Calu3 (cell line): Measurements from ENCODE around the gene XPO6. TPM values are rescaled to one million over a fixed set of nuclear protein-coding genes. Genes with fewer than 3 reads are reported as not detected.

ENCODE experiments used
- BruUV-seq: library from RNA; stranded (reverse); fragments of 400-500 nt; replicated peaks from 2 replicates; lab custom pipeline; 2021; lab: Mats Ljungman, UMichigan
- CTCF ChIA-PET: fragments of 300-600 bp; sonication (Branson Sonifier 250); formaldehyde crosslinking; loops from one replicate; lab custom pipeline; 2022; ENCODE audit warnings: antibody characterized with exemption; lab: Charles Lee
- DNase-seq: peaks from one replicate; pipeline ENCODE4 v3.0.0; 2022
- H3K27ac Mint-ChIP-seq: one replicate; pipeline ENCODE4 v1.8.0; 2022; ENCODE audit warnings: mixed read lengths; ENCODE audit not compliant: unreplicated experiment
- H3K27me3 Mint-ChIP-seq: one replicate; pipeline ENCODE4 v1.8.0; 2022; ENCODE audit warnings: mixed read lengths; ENCODE audit not compliant: unreplicated experiment
- H3K36me3 Mint-ChIP-seq: one replicate; pipeline ENCODE4 v1.8.0; 2022; ENCODE audit warnings: mild to moderate bottlenecking, moderate library complexity, mixed read lengths; ENCODE audit not compliant: insufficient read depth, unreplicated experiment
- H3K4me1 Mint-ChIP-seq: one replicate; pipeline ENCODE4 v1.8.0; 2022; ENCODE audit warnings: mild to moderate bottlenecking, low read depth, mixed read lengths; ENCODE audit not compliant: unreplicated experiment
- H3K4me3 Mint-ChIP-seq: one replicate; pipeline ENCODE4 v1.8.0; 2022; ENCODE audit warnings: mild to moderate bottlenecking, low read depth, moderate library complexity, mixed read lengths; ENCODE audit not compliant: unreplicated experiment
- H3K9me3 Mint-ChIP-seq: one replicate; pipeline ENCODE4 v1.8.0; 2022; ENCODE audit warnings: low read depth, mixed read lengths; ENCODE audit not compliant: unreplicated experiment
- CTCF ChIP-seq: fragments of 200-600 bp; IDR thresholded peaks from one replicate; pipeline ENCODE4 v1.8.0; 2022; ENCODE audit warnings: antibody characterized with exemption; ENCODE audit not compliant: unreplicated experiment
- intact Hi-C: fragments of 100-400 bp; cut with micrococcal nuclease; formaldehyde crosslinking; loops from one replicate; pipeline ENCODE4 v1.10.0; 2022; ENCODE audit not compliant: unreplicated experiment
- total RNA-seq: library from RNA; stranded (reverse); gene quantifications from 2 replicates; pipeline ENCODE4 v1.2.3, GENCODE V29; 2022

The XPO6 gene
- total RNA-seq, 1 experiment from 2014 or later: 149 TPM

DNA sequence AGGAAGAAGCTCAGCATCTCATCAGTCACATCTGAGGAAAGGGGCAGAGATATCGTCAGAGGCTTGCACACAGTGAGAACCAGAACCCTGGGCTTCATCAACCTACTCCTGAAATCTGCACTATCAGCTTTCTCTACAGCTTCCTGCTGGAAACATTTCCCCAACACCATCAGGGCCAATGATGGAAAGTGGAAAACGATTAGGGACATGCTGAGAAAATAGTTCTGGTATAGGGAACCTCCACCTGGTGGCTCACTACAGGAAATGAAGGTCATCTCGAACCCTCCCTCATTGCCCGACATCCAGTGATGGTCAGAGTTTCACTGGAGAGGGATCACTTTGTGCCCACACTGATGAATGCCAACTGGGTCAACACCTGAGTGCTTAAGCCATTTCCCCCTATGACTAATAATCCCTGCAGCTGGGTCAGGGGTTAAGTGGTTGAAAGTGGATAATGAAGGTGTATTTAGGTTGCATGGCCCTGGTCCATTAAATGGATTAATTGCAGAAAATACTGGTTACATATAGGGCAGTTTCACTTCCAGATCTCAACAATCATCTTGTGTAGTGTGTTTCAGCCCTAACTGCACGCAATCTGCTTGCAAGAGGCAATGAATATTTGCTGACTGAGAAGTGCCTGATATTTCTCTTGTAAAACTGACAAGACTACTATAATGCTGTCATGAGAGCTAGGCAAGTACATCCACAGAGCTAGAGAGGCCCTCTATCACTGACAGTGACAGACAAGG, 105.1 kb downstream of the XPO6 start:
- no peak overlapping the region for H3K4me3 Mint-ChIP-seq
- no peak for TF ChIP-seq CTCF
- no TSS peak for BruUV-seq
- intact Hi-C loops: no loop called here
- H3K9me3 Mint-ChIP-seq: no peaks in the 10 kb centered on the region
- CTCF ChIA-PET: no interaction called here
- no peaks in the 10 kb centered on the region for H3K27me3 Mint-ChIP-seq
- H3K36me3 Mint-ChIP-seq: peaks cover 26% of the 10 kb centered on the region
- H3K27ac Mint-ChIP-seq: no peak overlapping the region
- no peaks in the 10 kb centered on the region for H3K4me1 Mint-ChIP-seq
- DNase-seq: no peak

DNA sequence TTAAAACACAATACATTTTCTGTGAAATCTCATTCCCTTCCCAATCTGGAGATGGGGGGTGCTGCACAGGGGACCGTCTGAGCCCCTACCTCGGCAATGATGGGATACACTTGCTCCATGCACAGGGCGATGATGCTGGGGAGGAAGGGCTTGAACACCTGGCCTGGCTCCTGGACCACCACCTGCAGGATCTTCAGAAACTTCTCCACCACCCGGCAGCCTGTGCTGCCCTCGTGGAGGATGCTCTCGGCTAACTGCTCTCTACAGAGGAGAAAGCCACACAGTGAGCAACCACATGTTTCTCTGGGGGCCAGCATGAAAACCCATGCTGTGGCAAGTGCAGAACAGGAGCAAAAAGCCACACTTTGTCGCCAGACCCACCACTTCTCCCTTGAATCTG, 105.8 kb downstream of the XPO6 start:
- Mint-ChIP-seq H3K27ac (no peak overlapping the region), H3K27me3 (no peaks in the 10 kb centered on the region)

GRCh38 chr16:28105297-28105696, 106.5 kb downstream of the XPO6 start:
- no peaks in the 10 kb centered on the region for H3K27me3 Mint-ChIP-seq
- no peak for TF ChIP-seq CTCF
- no peak overlapping the region for H3K4me3 Mint-ChIP-seq
- H3K36me3 Mint-ChIP-seq: peaks cover 35% of the 10 kb centered on the region
- no peak overlapping the region for H3K27ac Mint-ChIP-seq
- intact Hi-C loops: no loop called here
- BruUV-seq: no TSS peak
- no peaks in the 10 kb centered on the region for H3K9me3 Mint-ChIP-seq
- H3K4me1 Mint-ChIP-seq: no peaks in the 10 kb centered on the region
- CTCF ChIA-PET: no interaction called here
- no peak for DNase-seq

More for the DNA sequence above, 105.8 kb downstream of the XPO6 start:
- intact Hi-C loops: no loop called here
- BruUV-seq: no TSS peak
- Mint-ChIP-seq H3K4me3 (no peak overlapping the region), H3K36me3 (peaks cover 31% of the 10 kb centered on the region), H3K4me1 (no peaks in the 10 kb centered on the region), H3K9me3 (no peaks in the 10 kb centered on the region)
- no peak for TF ChIP-seq CTCF
- DNase-seq: no peak
- CTCF ChIA-PET: no interaction called here

DNA sequence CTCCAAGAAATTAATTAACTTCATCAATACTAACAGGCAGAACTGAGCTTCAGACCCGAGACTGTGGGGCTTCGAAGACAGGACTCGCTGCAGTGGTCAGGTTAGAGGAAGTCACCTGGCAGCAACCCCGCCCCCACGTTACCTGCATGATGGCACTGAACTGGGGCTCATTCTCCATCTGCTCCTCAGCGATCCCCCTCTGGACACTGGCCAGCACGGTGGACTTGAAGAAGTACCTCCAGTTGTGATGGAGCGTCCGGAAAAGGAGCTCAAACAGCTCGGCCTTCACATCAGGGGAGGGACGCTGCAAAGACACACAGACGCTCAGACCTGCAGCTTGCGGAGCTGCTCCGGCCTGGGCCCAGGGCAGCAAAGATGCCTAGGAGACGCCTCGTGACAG, 107.4 kb downstream of the XPO6 start:
- H3K27ac Mint-ChIP-seq: no peak overlapping the region
- intact Hi-C loops: no loop called here
- BruUV-seq: no TSS peak
- DNase-seq: no peak
- H3K9me3 Mint-ChIP-seq: no peaks in the 10 kb centered on the region
- no peaks in the 10 kb centered on the region for H3K4me1 Mint-ChIP-seq
- no peak for TF ChIP-seq CTCF
- H3K27me3 Mint-ChIP-seq: no peaks in the 10 kb centered on the region
- H3K4me3 Mint-ChIP-seq: no peak overlapping the region
- CTCF ChIA-PET: no interaction called here
- H3K36me3 Mint-ChIP-seq: peaks cover 40% of the 10 kb centered on the region
